ENCODE results near the gene NTRK3.

The NTRK3 gene

DNA sequence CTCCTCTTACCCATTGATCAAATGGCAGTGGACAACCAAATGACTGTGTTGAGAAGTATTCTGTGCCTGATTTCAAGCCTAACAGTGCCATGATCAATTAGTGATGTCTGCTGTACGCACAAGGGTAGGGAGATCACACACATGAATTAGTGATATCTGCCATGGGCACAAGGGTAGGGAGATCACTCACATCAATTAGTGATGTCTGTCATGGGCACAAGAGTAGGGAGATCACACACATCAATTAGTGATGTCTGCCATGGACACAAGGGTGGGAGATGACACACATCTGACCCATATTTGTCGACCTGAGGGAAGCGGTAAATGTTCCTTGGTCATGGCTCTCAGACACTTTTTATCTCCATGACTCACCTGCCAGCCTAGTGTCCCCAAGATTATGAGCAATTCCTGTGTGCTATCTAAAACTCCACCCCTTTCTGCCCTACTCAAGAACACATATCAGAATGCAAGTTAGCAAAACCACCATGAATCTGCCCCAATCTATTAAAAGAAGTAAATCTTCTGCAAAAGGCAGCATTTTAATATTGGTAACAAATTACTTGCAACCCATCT, 165.0 kb downstream of the NTRK3 start:
- Histone ChIP-seq H2AFZ (ENCODE audit: low read depth, low read length) (no peak overlapping the region), H3K4me1 (ENCODE audit: insufficient read depth, low read length) (no peaks in the 10 kb centered on the region)
- TF ChIP-seq, protein P1, sequence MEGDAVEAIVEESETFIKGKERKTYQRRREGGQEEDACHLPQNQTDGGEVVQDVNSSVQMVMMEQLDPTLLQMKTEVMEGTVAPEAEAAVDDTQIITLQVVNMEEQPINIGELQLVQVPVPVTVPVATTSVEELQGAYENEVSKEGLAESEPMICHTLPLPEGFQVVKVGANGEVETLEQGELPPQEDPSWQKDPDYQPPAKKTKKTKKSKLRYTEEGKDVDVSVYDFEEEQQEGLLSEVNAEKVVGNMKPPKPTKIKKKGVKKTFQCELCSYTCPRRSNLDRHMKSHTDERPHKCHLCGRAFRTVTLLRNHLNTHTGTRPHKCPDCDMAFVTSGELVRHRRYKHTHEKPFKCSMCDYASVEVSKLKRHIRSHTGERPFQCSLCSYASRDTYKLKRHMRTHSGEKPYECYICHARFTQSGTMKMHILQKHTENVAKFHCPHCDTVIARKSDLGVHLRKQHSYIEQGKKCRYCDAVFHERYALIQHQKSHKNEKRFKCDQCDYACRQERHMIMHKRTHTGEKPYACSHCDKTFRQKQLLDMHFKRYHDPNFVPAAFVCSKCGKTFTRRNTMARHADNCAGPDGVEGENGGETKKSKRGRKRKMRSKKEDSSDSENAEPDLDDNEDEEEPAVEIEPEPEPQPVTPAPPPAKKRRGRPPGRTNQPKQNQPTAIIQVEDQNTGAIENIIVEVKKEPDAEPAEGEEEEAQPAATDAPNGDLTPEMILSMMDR (IDR thresholded peaks at IDR 0.05; ENCODE audit: borderline replicate concordance, extremely low read depth, low read length, poor library complexity, severe bottlenecking) = no peak
- TF ChIP-seq EZH2 (IDR thresholded peaks at IDR 0.05; ENCODE audit: borderline replicate concordance, low read depth, low read length, severe bottlenecking) = no peak

DNA sequence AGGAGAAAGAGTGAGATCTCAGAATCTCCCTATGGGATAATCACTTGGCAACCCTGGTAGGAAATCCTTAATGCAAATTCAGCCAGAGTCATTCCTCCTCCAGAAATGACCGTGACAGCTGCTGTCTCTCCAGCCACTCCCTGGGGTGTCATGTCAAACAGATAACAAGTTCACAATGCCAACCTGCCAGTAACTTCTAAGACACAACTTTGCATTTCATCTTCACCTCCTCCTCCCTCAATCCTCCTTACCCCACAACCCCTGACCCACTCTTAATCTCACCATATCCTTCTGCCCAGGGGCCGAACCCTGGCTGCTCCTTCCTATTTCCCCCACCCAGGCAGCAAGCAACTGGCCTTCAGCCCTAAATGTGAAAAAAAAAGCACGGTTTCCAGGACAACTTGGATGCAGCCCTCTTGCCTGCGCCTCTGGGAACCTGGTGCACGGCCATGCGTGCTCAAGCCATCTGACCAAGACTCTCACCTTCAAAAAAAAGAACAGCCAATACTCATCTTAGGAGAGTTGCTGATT, 166.0 kb downstream of the NTRK3 start:
- DNase-seq (no peak), ATAC-seq (ENCODE audit: insufficient read depth, low read depth) (no peak)
- TF ChIP-seq, protein P1 (IDR thresholded peaks at IDR 0.05; ENCODE audit: borderline replicate concordance, extremely low read depth, low read length, poor library complexity, severe bottlenecking) = no peak
- no peak for TF ChIP-seq EZH2 (IDR thresholded peaks at IDR 0.05; ENCODE audit: borderline replicate concordance, low read depth, low read length, severe bottlenecking)
- Histone ChIP-seq H3K79me2 (ENCODE audit: insufficient read depth, low read length) (no peaks in the 10 kb centered on the region), H3K9ac (ENCODE audit: low read depth, low read length) (no peak overlapping the region), H2AFZ (ENCODE audit: low read depth, low read length) (no peak overlapping the region), H3K27me3 (ENCODE audit: insufficient read depth, low read length, poor library complexity) (no peaks in the 10 kb centered on the region), H3K27ac (ENCODE audit: low read length) (no peak overlapping the region), H4K20me1 (ENCODE audit: insufficient read depth, low read length) (no peaks in the 10 kb centered on the region), H3K9me3 (ENCODE audit: insufficient read depth, low read length, severe bottlenecking) (no peaks in the 10 kb centered on the region), H3K4me2 (ENCODE audit: insufficient read depth, low read length) (no peak overlapping the region), H3K36me3 (ENCODE audit: insufficient read depth, low read length) (no peaks in the 10 kb centered on the region), H3K4me1 (ENCODE audit: insufficient read depth, low read length) (no peaks in the 10 kb centered on the region), H3K4me3 (ENCODE audit: low read depth in 1 of 2, low read length in 2 of 2) (no peak overlapping the region)

More for the DNA sequence above, 165.0 kb downstream of the NTRK3 start:
- Histone ChIP-seq H3K36me3 (ENCODE audit: insufficient read depth, low read length) (no peaks in the 10 kb centered on the region), H3K9ac (ENCODE audit: low read depth, low read length) (no peak overlapping the region), H4K20me1 (ENCODE audit: insufficient read depth, low read length) (no peaks in the 10 kb centered on the region), H3K79me2 (ENCODE audit: insufficient read depth, low read length) (no peaks in the 10 kb centered on the region), H3K4me2 (ENCODE audit: insufficient read depth, low read length) (no peak overlapping the region), H3K27ac (ENCODE audit: low read length) (no peak overlapping the region), H3K4me3 (ENCODE audit: low read depth in 1 of 2, low read length in 2 of 2) (no peak overlapping the region), H3K9me3 (ENCODE audit: insufficient read depth, low read length, severe bottlenecking) (no peaks in the 10 kb centered on the region), H3K27me3 (ENCODE audit: insufficient read depth, low read length, poor library complexity) (no peaks in the 10 kb centered on the region)
- DNase-seq (no peak), ATAC-seq (ENCODE audit: insufficient read depth, low read depth) (no peak)

DNA sequence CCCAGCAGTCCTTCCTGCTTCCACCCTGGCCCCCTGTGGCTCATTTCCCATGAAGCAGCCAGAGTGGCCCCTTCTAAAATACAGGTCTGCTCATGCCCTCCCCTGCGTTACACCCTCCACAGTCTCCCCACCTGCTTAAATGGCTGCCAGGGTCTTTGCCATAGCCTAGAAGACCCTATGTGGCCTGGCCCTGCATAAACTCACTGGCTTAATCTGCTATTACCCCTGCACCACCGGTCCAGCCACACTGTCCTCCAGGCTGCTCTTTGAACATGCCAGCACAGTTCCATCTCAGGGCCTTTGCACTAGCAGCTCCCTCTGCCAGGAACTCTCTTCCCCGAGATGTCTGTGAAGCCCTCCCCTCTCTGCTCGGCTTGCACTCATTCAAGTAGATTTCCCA, 166.8 kb downstream of the NTRK3 start:
- no peak overlapping the region for H3K4me3 ChIP-seq (ENCODE audit: low read depth in 1 of 2, low read length in 2 of 2)
- no peaks in the 10 kb centered on the region for H3K36me3 ChIP-seq (ENCODE audit: insufficient read depth, low read length)
- no peak overlapping the region for H3K4me2 ChIP-seq (ENCODE audit: insufficient read depth, low read length)
- H3K27ac ChIP-seq (ENCODE audit: low read length) = no peak overlapping the region
- no peaks in the 10 kb centered on the region for H3K27me3 ChIP-seq (ENCODE audit: insufficient read depth, low read length, poor library complexity)
- no peaks in the 10 kb centered on the region for H3K79me2 ChIP-seq (ENCODE audit: insufficient read depth, low read length)
- no peak for DNase-seq
- ATAC-seq (ENCODE audit: insufficient read depth, low read depth) = no peak
- no peaks in the 10 kb centered on the region for H3K9me3 ChIP-seq (ENCODE audit: insufficient read depth, low read length, severe bottlenecking)
- no peak overlapping the region for H2AFZ ChIP-seq (ENCODE audit: low read depth, low read length)
- H4K20me1 ChIP-seq (ENCODE audit: insufficient read depth, low read length) = no peaks in the 10 kb centered on the region
- no peak overlapping the region for H3K9ac ChIP-seq (ENCODE audit: low read depth, low read length)
- TF ChIP-seq, protein P1 (IDR thresholded peaks at IDR 0.05; ENCODE audit: borderline replicate concordance, extremely low read depth, low read length, poor library complexity, severe bottlenecking) = no peak
- no peaks in the 10 kb centered on the region for H3K4me1 ChIP-seq (ENCODE audit: insufficient read depth, low read length)
